Activated effector memory CD4-positive, alpha-beta T cell treated with Interleukin-2 at 50 U/mL for 16 hours (primary cell): ENCODE data around the gene HDAC3.
"Not testable (repeated sequence)": the region's sequence is repeated elsewhere in the genome, so short reads cannot be mapped to it uniquely, and the experiment has no call there.

Experiments
- DNase-seq: peaks from one replicate; pipeline ENCODE4 v3.0.0-alpha.2; 2020

The HDAC3 gene

DNA sequence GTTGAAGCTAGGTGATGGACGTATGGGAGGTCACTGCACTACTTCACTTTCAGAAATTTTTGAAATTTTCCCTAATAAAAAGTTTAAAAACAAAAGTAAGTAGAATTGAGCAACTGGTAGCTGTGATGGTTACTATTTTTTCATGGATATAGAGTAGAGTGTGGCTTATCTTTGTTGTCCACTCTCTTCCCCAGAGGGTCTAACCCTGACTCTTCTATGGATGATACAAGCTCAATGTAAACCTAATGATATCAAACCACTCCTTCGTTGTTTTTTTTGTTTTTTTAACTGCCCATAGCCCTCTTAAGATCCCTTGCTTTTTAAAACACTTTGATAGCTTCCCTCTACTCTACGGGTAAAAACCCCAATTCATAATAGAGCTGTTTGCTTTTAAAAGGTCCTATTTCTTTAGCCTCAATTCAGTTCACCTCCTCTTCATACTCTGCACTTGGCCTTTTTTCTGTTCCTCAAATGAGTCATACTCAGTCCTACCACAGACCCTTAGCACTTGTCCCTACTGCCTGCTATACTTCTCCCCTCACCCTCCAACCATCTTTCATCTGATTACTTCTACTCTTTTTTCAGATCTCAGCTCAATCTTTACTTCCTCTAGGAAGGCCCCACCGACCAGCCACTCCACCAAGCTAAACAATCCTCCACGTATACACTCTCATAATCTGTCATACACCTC is 2.6 kb downstream of the HDAC3 start:
- no peak for DNase-seq

DNA sequence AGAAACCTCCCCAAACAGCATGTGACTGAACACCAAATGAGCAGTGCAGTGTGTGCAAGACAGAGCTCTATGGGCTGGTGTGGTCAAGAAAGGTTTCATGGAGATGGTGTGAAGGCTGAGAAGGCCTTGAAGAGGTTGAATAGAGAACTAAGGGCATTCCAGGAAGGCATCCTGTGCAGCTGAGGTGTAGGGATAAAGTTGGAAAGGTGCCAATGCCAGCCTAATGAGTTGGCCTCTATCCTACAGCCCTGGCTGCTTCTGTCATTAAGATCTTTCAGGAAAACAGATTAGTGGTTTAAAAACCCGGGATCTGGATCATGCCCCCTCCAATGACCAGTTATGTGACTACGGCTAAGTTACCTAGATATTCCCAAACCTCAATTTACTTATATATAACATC is 4.0 kb downstream of the HDAC3 start:
- no peak for DNase-seq

DNA sequence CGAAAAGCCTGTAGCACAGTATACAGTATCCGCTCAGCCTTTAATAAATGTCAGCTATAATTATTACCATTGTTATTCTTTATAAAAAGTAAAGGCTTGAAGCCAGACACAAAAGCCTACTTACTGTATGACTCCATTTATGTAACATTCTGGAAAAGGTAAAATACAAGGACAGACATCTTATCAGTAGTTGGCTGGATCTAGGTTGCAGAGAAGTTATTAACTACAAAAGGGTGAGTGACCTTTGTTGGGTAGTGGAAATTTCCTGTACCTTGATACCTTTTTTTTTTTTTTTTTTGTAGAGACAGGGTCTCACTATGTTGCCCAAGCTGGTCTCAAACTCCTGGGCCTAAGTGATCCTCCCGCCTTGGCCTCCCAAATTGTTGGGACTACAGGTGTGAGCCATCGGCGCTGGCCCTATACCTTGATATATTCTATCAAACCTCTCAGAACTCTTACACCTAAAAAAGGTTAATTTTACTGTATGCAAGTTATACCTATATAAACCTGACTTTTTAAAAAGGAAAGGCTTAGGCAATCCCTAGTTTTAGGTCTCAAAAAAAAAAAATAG is 6.0 kb downstream of the HDAC3 start:
- DNase-seq, result no peak

DNA sequence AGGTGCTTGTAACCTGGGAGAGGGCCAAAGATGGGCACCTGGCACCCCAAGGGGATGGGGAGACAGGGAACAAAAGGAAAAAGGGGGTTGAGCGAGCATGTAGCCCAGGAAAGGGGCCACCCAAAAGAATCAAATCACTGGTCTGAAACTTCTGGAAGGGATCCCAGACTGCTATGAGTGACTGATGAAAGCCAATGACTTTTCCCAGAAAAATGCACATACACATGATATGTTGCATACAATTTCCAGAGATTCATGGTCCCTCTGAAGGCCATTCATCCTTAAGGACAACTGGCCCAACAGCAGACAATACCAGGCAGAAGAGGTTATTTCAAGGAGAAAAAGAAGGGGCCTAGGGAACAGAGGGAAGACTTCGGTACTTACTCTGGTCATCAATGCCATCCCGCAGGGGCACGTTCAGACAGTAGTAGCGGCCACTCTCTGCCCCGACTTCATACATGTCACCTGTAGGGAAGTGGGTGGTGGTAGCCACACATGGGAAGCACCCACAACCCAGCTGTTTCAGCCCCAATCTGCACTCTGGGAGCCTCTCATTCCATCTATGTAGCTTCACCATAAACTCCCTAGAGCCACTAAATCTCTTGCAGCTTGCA is 8.4 kb downstream of the HDAC3 start:
- no peak for DNase-seq

DNA sequence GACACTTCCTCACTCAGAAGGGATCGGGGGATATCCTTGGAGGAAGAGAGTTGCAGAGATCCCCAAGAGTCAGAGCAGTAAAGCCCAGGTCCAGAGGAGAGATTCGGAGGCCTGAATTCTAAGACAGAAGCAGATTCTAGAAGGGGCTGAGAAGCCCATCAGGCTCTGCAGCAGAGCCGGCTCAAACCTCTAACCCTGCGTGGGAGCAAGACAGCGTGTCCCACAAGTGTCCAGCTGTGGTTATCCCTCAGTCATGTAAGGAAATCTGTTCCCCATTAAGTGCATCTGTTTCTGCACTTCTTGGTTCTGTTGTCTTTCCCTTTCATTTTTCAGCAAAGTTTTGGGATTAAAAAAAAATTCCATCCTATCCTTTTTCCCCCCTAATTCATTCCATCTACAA is 13.0 kb downstream of the HDAC3 start:
- no peak for DNase-seq

DNA sequence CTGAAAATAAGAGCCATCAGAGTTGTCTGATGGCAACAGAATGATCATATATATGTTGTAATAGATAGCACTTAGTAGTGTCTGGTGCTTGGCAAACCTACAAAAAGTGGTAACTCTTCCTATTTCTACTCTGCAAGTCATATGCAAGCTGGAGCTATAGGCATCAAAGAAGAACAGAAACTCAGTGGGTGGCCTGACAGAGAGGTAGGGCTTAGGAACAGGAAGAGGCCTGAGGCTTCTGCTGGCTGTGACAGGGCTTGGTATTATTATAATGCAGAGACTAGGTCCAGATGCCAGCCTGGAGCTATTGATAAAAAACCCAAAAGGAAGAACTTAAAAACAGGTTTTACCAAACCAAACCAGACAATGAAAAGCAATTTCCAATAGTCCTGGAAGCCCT is 13.5 kb downstream of the HDAC3 start:
- no peak for DNase-seq

DNA sequence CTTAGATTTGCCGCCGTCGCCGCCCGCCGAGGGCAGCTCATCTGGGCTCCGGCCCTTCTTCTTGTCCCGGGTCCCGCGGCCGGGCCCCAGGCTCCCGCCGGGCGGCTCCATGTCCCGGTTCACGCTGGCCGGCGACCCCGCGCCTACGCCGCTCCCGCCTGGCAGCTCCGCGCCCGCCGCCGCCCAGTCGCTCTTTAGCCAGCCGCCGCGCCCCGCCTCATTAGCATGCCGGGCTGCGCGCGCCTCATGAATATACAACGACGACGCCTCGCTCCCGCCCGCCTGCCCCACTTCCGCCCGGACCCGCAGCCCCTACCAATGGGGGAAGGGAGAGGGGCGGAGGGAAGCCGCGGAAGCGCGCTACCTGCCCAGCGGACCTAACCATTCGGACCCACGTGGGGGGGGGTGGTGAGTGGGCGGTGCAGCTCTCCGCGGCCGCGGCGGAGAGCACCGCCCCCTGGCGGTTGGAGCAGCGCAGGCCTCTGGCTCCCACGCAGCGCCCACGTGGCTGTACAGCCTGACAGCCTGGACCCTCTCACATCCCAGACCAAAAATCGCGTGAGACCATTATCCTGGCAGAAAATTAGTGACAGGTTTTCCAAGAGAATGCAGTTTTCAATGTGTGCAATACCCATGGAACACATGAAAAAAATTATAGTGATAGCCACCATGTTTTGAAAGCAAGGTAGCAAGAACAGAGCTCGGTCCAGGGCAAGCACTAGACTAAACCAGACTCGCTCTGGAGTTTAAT is 17.7 kb downstream of the HDAC3 start, which contains the start of gene DIAPH1:
DIAPH1 (minus strand) TSS at position 197 of the 751 bp plus-strand sequence; CDS start at position 111, 86 bp downstream.
- peak; percentile 97 for DNase-seq

DNA sequence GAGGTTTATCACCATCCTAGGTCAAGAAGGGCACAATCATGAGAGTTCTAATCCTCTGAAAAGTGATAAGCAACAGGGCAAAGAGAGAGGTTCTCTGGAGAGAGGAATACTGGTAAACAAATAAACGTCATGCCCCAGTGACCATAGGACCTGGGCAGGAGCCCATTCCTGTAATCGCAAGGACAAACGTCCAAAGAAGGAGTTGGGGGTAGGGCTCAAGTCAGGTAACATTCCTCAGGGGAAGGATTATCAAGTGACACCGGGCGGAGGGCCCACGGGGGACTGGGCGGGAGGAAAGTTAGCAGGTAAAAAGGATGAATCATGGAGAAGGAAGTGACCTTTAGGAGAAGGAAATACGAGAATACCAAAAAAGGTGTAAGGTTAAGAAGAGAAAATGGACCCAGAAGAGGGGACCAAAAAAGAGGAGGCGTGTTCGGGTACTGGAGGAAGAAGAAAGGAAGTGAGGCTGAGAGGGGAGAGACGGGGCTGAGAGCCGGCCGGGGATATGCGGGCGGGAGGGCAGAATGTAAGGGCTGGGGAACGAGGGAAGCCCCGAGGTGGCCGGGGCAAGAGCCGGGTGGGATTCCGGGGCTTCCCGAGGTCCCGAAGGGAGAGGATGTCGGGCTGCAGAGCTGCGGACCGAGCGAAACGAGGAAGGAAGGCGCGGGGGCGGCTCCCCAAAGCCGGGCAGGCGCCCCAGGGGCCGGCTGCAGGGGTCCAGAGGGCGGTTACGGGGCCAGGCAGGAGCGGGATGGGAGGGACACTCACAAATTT is 18.4 kb downstream of the HDAC3 start:
- peak; percentile 34 for DNase-seq

DNA sequence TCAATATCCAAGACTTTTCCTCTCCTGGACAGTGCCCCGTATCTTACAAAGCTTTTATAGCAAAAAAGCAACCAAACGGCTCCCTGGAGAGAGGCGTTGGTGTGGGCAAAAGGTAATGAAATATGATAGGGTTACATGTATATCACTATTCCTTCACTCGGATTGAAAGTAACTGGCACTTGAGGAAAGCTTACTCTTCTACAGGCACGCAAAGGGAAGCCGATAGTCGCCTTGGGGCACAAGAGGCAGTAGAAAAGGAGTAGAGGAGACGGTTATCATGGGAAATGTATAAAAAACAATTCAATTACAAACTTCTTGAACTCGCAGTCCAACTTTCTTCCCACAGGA is 19.0 kb downstream of the HDAC3 start:
- DNase-seq, result no peak

DNA sequence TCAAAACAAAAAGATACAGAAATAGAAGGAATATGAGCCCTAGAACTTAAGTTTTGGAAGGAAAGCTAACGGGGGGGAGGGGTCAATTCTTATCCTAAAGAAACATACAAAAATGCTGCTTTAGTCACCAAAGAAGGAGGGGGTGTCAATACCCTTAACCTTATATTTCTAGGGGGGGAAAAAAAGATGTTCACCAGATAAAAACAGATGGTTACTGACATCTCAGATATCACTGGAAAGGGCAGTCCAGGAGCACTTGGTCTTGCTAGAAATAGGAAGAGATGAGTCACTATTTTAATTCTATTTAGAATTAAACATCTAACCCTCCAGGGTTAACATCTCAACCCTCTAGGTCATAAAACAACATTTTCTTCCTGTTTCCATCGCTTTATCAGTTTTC is 19.5 kb downstream of the HDAC3 start:
- DNase-seq, result no peak

DNA sequence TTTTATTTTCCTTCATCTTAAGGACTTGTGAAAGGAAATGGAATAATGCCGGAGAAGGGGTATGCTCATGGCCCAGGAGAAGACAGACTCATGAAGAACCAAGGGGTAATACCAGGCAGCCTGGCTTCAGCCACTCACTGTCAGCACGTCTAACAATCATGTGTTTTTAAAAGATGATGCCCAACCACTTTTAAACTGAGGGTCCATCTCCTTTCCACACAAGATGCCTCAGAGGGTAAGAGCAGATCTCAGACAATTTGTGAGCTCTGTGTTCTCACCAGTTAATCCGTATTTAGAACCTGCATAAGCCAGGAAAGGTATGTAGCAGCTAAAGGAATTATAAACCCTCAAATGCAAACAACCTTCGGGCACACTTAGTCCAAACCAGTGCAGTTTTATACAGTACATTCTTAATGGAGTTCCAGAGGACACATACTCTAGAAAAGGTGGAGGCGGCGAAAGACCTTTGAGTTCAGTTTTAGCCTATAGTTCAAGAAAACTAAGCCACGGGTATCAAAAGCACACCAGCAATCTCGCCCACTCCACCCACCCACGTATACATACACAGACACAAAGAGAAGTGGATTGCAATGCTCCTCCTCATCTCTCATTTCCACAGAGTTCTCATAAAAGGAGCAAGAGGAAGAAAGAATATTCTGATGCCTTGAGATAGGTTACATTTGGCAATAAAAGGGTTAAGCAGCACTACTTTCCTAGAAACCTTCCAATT is 20.5 kb downstream of the HDAC3 start:
- DNase-seq, result no peak

DNA sequence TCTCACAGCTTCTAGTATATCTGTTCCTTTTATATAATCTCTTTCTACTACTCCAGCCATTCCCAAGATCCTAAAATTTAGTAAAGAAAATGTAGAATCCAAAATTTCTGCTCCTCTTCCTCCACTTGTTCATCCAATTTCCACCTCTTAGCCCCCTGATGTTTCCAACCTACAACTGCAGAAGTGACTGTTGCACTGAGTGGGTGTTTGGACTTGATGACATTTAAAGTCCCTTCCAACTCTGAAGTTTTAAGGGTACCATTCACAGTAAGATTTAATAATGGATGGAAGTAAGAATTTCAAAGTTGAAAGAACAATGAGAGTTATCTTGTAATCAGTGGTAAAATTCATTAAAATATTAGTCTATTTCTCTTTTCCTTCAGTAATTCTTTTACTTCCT is 23.3 kb downstream of the HDAC3 start:
- no peak for DNase-seq

DNA sequence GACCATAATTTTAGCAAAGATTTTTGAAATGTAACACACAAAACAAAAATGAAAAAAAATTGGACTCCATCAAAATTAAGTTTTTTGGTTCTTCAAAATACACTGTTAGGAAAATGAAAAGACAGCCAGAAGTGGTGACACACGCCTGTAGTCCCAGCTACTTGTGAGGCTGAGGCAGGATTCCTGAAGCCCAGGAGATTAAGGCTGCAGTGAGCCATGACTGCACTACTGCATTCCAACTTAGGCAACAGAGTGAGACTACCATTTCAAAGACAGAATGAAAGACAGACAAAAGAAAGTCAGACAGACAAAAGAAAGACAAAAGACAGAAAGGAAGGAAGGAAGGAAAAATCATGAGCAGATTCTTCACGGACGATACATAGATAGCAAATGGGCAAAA is 25.4 kb downstream of the HDAC3 start:
- no peak for DNase-seq

DNA sequence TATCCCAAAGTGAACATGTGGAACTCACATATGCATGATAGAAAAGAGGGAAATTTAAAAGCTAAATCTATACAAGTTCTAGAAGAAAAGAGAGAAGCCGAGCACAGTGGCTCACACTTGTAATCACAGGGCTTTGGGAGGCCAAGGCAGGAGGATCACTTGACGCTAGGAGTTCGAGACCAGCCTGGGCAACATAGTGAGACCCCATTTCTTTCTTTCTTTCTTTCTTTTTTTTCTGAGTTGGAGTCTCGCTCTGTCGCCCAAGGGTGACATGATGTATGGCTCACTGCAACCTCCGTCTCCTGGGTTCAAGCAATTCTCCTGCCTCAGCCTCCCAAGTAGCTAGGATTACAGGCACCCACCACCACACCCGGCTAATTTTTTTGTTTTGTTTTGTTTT is 26.7 kb downstream of the HDAC3 start:
- not testable (repeated sequence) for DNase-seq

DNA sequence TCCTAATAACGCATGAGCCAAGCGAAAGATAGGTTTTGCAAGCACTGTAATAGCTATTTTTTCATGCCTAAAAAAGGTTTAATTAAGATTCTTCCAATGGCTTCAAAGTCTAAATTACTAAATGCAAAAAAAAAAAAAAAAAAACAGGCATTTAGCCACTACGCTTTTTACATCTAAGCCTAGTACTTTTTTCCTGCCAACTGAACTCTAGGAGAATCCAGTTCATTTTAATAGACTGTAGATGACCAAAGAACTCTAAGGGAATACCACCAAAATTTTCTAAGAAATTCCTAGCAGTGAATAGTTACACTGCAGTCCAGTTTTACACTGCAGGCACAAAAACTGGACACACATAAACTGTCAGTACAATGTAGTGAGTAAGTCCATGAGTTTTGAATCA is 27.6 kb downstream of the HDAC3 start:
- no peak for DNase-seq

DNA sequence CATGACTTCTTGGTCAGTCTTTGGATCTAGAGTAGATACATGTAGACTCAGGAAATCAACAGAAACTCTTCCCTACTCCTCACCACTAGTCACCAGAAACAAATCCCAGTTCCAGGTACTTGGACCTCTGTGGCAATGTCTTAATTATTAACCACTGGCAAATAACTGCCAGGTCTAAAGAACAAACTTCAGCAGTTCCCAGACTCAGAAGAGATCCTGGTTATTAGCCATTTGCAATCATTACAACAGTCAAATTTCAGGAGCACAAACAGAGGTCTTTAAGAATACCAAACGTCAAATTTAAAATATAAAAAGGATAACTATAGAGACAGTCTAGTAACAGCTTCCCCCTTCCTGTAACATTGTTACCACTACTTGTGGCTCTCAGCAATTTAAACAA is 28.1 kb downstream of the HDAC3 start:
- DNase-seq, result no peak

DNA sequence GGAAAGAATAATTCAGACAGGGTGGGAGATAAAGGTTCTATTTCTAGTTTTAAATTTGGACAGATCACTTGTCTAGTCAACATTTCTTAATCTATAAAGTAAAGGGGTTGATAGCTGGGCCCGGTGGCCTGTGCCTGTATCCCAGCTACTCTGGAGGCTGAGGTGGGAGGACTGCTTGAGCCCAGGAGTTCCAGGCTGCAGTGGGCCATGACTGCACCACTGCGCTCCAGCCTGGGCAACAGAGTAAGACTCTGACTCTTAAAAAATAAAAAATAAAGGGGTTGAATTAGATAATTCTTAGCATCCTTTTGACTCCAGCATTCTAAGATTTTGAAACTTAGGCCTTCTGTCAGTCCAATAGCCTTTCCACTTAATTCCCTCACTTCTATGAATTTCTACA is 28.6 kb downstream of the HDAC3 start:
- DNase-seq, result no peak

DNA sequence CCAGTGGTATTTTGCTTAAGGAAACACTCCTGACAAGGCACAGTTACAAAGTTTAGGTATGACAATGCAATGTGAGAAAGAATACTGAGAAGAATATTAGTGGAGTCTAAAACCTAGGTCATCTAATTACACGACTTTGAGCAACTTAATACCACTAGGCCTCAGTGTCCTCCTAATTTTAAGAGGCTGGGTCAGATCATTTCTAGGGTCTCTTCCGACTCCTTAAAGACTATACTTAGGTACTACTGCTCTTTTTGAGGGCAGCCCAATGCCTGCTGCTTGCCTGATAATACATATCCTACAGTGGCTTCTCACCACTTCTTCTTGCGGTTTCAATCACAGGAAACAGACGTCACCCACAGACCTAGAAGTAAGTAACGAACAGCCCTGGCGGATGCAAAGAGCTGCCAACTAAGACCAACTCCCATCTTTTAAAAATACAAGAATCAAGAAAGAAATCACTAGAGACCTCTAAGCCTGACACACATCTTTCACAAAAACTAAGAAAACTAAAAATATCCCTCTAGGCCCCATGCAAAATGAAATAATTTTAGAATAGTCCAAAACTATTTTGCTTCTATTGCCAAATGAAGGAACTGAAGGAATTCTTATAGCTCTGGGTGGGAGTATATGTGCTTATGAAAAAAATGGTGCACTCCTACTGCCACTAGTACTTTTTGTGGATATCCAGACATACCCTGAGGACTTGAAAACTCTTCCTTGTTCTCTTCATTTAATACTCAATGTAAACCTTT is 30.9 kb downstream of the HDAC3 start:
- peak; percentile 53 for DNase-seq

DNA sequence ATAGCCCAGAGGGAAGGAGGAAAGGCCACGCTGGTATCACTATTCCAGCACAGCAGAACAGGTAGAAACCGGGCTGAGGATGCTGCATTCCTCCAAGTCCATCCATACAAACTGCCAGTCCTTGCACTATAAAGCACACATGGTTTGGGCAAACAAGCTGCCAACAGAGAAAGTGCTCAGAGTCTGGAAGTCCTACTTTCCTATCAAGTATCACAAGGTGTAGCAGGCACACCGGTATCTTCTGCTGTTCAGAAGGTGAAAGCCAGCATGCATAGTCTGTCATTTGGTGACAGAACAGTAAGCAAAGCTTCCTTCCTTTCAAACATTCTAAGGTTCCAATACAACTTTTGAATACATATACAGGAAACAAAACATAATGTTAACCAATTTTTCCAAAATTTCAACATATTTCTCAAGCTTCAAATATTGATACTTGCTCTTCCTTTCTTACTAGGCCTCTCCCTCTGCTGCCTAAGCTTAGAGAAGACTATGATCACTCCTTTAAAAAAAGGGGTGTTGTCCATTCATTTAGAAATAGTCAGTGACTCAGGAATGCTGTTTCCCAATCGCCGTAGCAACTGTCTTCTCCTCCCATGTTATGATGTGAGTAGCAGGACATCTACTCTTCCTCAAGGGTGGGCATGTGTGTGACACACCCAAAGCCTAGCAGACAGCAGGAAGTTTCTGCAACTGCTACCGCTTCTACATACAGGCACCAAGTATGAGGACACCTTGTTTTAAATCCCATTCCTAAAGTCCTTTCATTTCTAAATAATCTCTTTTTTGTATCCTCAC is 32.5 kb downstream of the HDAC3 start:
- DNase-seq, result no peak

DNA sequence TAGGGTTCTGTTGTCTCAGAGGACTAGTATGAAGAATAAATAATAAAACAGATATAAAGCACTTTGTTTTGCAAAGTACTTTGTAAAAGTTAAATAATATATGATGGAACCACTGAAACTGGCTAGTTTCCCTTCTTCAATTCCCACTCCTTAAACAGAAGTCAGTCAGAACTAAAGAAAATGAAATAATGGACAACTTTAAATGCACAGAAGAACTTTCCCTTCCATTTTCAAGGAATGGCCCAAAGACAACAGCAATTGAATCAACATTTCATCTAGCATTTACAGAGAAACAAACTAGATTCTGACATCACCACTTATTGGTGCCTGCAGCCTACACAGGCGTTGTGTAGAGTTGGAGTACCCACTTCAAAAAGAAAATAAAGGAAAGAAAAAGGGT is 34.0 kb downstream of the HDAC3 start:
- DNase-seq, result no peak
